Parietal lobe (tissue), 1 donor: ENCODE measurements around the gene CLK2. TPM values are rescaled to one million over a fixed set of nuclear protein-coding genes. Genes with fewer than 3 reads are reported as not detected.

Experiments used
- total RNA-seq: library from RNA; depleted of rRNA; stranded (reverse); fragments of >200 nt; gene quantifications from one replicate; pipeline ENCODE4 v1.2.3, GENCODE V29; 2014

CLK2 gene
- 46.3 TPM for total RNA-seq

GRCh38 chr1:155273343-155274245 is at the start of gene CLK2:
CLK2 (minus strand) TSS chr1:155273504; CDS start chr1:155270977, 2,527 bp downstream.

DNA sequence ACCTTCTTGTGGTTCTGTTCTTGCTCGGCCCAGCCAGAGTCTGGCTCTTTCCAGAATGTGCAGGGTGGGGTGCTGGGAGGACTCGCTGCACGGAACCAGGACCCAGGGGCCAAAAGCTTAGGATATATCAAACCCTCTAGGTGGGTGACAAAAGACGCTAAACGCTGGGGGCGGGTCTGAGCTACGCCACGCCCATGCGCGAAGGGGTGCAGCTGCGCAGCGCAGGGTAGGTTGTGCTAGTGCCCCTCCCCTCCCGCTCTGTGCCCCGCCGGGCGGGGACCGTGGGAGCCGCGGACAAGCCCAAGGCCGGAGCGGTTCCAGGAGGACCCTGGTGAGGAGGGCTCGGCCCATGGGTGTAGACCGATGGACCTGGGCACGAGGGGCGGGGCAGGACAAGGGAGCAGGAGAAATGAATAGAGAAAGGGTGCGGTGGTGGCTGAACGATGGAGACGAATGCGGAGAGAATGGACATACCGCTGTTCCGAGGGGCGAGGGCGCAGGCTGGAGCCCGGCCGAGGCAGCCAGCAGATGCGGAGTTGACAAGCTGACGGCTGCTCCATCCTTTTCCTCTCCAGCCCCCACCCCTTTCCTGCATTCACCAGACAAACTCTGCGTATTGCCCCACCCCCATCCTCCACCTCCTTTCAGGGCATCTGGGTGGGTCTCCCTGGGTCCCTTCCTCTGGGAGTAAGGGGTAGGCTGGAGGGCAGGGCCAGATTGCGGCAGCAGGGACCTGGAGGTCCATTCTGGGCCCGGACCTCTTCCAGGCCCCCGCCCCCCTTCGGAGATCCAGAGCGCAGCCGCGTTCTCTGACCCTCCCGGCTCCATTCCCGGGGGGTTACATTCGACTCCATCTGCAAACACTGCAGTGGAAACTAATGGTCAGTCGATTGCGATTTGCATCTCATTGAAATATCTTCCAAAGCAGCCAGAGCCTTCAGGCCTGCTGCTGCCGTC is 47.6 kb upstream of the CLK2 start, which contains the start of gene RUSC1:
Gene RUSC1, plus strand, starts transcription at position 234 of the 957 bp plus-strand sequence. CDS start 880 bp downstream, outside the sequence.

DNA sequence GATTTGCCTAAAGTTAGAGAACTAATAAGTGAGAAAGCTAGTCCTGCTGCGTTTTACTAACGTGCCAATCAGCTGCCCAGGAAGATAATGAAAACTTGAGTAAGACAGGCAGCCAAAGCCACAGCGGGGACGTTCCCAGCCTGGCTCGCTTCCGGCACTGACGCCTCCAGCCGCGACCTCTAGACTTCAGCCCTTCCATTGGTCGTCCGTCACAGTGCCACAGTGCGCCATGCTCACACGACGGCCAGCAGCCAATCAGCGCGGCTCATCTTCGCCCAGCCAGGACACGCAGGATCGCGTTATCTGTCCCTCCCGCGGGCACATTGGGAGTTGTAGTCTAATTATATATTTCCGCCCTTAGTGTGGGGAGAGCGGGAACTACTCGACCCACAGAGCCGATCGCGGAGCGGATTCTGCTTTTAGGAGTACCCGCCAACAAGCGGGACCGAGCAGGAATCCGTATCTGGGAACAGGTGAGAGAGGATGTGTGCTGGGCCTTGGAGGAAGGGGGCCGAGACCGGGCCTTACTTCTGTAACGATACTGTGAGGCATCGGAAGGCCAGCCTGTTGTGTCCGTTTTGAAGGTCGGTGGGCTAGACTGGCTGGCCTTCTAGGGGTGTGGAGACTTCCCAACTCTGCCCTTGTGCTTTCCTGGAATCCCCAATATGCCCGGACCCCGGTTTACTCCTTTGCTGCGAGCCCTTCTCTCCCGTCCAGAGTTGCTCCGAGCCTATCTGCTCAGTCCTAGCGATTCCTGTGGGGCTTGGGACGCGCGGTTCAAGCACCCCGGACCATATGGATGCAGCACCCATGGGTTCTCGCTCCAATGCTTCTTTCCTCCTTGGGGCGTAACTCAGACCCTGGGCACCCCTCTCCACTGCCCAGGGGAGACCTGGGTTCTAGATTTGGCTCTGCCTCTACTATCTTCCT is 35.5 kb upstream of the CLK2 start, which contains the start of gene FDPS:
Gene FDPS, plus strand, starts transcription at position 374 of the 930 bp plus-strand sequence. CDS start 924 bp downstream, outside the sequence.

DNA sequence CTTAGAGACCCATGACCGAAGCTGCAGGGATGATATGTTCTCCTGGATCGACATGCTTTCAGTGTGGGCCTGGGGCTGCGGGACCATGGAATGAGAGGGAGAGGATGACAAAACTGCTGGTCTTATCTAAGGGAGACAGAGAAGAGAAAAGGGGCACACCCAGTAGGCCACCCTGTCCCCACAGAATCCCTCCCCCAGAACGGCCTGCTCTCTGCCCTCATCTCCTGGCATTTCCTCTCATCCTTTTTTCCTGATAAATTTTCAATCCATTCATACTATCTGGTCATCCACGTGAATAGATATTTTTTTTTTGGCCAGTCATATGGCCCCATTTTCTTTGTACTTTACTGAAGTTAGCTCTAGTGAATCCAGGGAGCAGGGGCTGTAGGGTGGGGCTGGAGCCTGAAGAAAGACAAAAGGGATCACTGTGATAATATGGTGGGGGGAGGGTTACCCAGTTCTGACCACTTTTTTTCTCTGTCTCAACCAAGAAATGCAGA is 28.1 kb upstream of the CLK2 start, which contains the start of gene PKLR:
Gene PKLR, minus strand, starts transcription at position 97 of the 500 bp plus-strand sequence. Its CDS starts 43 bp downstream, at position 54.

DNA sequence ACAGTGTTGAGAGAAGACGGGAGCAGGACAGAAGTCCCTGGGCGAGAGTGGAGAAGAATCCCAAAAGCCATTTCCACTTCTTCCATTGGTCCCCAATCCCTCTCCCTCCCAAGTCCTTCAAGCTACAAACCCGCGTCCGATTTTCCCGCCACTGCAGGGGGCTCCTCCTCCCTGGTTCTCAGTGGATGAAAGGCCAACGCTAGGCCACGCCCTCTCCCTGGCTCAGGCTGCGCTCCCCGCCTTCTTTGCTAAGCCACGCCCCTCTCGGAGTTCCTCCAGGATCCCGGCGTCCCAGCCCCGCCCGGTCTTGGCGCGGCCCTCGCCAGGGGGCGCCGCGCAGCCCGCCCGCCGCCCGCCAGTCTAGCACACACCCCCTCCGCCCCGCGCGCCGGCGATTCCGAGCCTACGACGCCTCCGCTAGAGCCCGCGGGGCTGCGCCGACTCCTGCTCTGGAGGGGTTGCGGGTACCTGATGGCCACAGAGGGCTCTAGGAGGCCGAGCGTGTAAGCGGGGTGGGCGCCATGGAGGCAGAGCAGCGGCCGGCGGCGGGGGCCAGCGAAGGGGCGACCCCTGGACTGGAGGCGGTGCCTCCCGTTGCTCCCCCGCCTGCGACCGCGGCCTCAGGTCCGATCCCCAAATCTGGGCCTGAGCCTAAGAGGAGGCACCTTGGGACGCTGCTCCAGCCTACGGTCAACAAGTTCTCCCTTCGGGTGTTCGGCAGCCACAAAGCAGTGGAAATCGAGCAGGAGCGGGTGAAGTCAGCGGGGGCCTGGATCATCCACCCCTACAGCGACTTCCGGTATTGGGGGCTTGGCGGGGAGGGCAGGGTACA is 4.0 kb upstream of the CLK2 start, which contains the start of gene HCN3:
Gene HCN3, plus strand, starts transcription at position 394 of the 832 bp plus-strand sequence. Its CDS starts 128 bp downstream, at position 522.

GRCh38 chr1:155261852-155262673 is 11.2 kb downstream of the CLK2 start, which contains the start of gene SCAMP3:
SCAMP3 (minus strand) TSS chr1:155262360; CDS start chr1:155262151, 209 bp downstream.

GRCh38 chr1:155255243-155256007 is 17.9 kb downstream of the CLK2 start, which contains the start of gene ENTREP3:
ENTREP3 (minus strand) TSS chr1:155255483; CDS start chr1:155254877, 606 bp downstream.

Other genes starting within 250 kb of the CLK2 start
- gene DCST2, start 239.7 kb downstream of the CLK2 start, total RNA-seq, result not detected
- gene DCST1, start 239.7 kb downstream of the CLK2 start, total RNA-seq, result not detected
- 27.9 TPM for gene ADAM15, start 222.2 kb downstream of the CLK2 start, total RNA-seq
- gene EFNA4, start 209.8 kb downstream of the CLK2 start, total RNA-seq, result 0.63 TPM
- 11.3 TPM for gene EFNA3, start 194.7 kb downstream of the CLK2 start, total RNA-seq
- 5.6 TPM for gene EFNA1, start 145.6 kb downstream of the CLK2 start, total RNA-seq
- gene SLC50A1, start 137.7 kb downstream of the CLK2 start, total RNA-seq, result 7.5 TPM
- 12.5 TPM for gene DPM3, start 133.0 kb downstream of the CLK2 start, total RNA-seq
- 37.2 TPM for gene KRTCAP2, start 100.2 kb downstream of the CLK2 start, total RNA-seq
- gene TRIM46, start 99.7 kb downstream of the CLK2 start, total RNA-seq, result 36.3 TPM
- 17.2 TPM for gene THBS3, start 65.6 kb downstream of the CLK2 start, total RNA-seq
- 16.6 TPM for gene MTX1, start 64.8 kb downstream of the CLK2 start, total RNA-seq
- gene ENTREP3, start 18.0 kb downstream of the CLK2 start, total RNA-seq, result 8.8 TPM
- 22.8 TPM for gene SCAMP3, start 11.1 kb downstream of the CLK2 start, total RNA-seq
- 27.2 TPM for gene HCN3, start 4.0 kb upstream of the CLK2 start, total RNA-seq
- not detected for gene PKLR, start 27.9 kb upstream of the CLK2 start, total RNA-seq
- gene FDPS, start 35.4 kb upstream of the CLK2 start, total RNA-seq, result 119 TPM
- 62.6 TPM for gene RUSC1, start 47.4 kb upstream of the CLK2 start, total RNA-seq